GM18519 (cell line): Measurements from ENCODE around the gene ITGA3.

Source experiments
- ATAC-seq: cut with Tn5 transposase; IDR thresholded peaks from one replicate; pipeline ENCODE4 v1.9.1; 2021; ENCODE audit warnings: mild to moderate bottlenecking, moderate library complexity; ENCODE audit not compliant: unreplicated experiment, low FRiP score

The ITGA3 gene

GRCh38 chr17:50123649-50124349 lies 67.9 kb downstream of the ITGA3 start:
- ATAC-seq: no peak

GRCh38 chr17:50125420-50125997 lies 69.6 kb downstream of the ITGA3 start:
- no peak for ATAC-seq

- ATAC-seq: no peak
Observed at GRCh38 chr17:50127697-50128361, 71.9 kb downstream of the ITGA3 start.

GRCh38 chr17:50128441-50129352 lies 72.8 kb downstream of the ITGA3 start:
- ATAC-seq: no peak

GRCh38 chr17:50129353-50129727 lies 73.4 kb downstream of the ITGA3 start:
- ATAC-seq: no peak

GRCh38 chr17:50129728-50130558 lies 74.0 kb downstream of the ITGA3 start, which contains the start of gene SAMD14:
Gene SAMD14, minus strand, starts transcription at chr17:50130160. Its CDS starts 5,201 bp downstream, at chr17:50124959.
- no peak for ATAC-seq

- ATAC-seq: no peak
Observed at GRCh38 chr17:50130559-50131305, 74.8 kb downstream of the ITGA3 start.

- ATAC-seq: no peak
Observed at GRCh38 chr17:50132104-50132794, 76.3 kb downstream of the ITGA3 start.

- ATAC-seq: no peak
Observed at GRCh38 chr17:50133028-50133768, 77.3 kb downstream of the ITGA3 start.

GRCh38 chr17:50133769-50134099 lies 77.8 kb downstream of the ITGA3 start:
- no peak for ATAC-seq

GRCh38 chr17:50134206-50135110 lies 78.5 kb downstream of the ITGA3 start:
- ATAC-seq: no peak

- ATAC-seq: no peak
Observed at GRCh38 chr17:50135316-50136095, 79.6 kb downstream of the ITGA3 start.

GRCh38 chr17:50136096-50136687 lies 80.3 kb downstream of the ITGA3 start:
- no peak for ATAC-seq

- ATAC-seq: no peak
Observed at GRCh38 chr17:50137042-50137441, 81.1 kb downstream of the ITGA3 start.

GRCh38 chr17:50139185-50139783 lies 83.4 kb downstream of the ITGA3 start:
- ATAC-seq: no peak
